HepG2 (cell line): ENCODE data around the gene SLC16A1. TPM values are rescaled to one million over a fixed set of nuclear protein-coding genes. Genes with fewer than 3 reads are reported as not detected.

Experiments used
- ATAC-seq: fragments of 200-7000 bp; cut with Tn5 transposase; 3 replicates; pipeline ENCODE4 v1.9.1; 2020; ENCODE audit warnings: mild to moderate bottlenecking, moderate library complexity
- BruUV-seq: library from RNA; stranded (reverse); fragments of 400-500 nt; replicated peaks from 2 replicates; lab custom pipeline; 2021; lab: Mats Ljungman, UMichigan
- CTCF ChIA-PET: fragments of 300-600 bp; formaldehyde crosslinking; extraction: SDS; loops from one replicate; lab custom pipeline; 2021; ENCODE audit warnings: low total read pairs, inconsistent platforms, low intra/inter-chr PET ratio; lab: Yijun Ruan, JAX
- POLR2A ChIA-PET: fragments of 350-600 bp; sonication (Branson Sonifier 250); formaldehyde crosslinking; loops from one replicate; lab custom pipeline; 2020; ENCODE audit warnings: antibody characterized with exemption, inconsistent platforms; lab: Yijun Ruan, JAX
- DNase-seq: peaks from one replicate; pipeline ENCODE4 v3.0.0-alpha.2; 2015; ENCODE audit warnings: low spot score
- FAIRE-seq: peaks from 3 replicates; lab custom pipeline; 2011; peaks lifted over from hg19 to GRCh38; lab: Jason Lieb, UNC
- H2AFZ ChIP-seq: one replicate; pipeline ENCODE4 v1.6.1; 2011; ENCODE audit warnings: low read length, inconsistent platforms
- H3K27ac ChIP-seq: fragments of 300-600 bp; 3 replicates; pipeline ENCODE4 v1.8.0; 2011; ENCODE audit warnings: mixed run types, mild to moderate bottlenecking, mixed read lengths, low read length, inconsistent platforms; ENCODE audit not compliant: insufficient read depth; ENCODE audit errors: extremely low read length
- H3K27me3 ChIP-seq, 2 experiments: fragments of 200-600 bp in 1 of 2; 2 replicates in 1 of 2; 3 replicates in 1 of 2; pipeline versions ENCODE4 v1.6.0 to v1.8.0; 2011; ENCODE audit warnings: low read length in 2 of 2, mild to moderate bottlenecking in 2 of 2, moderate library complexity in 2 of 2, inconsistent platforms in 1 of 2; ENCODE audit not compliant: insufficient read depth in 2 of 2, control insufficient read depth in 1 of 2
- H3K36me3 ChIP-seq, 2 experiments: fragments of 200-600 bp in 1 of 2; replicated peaks in 1 of 2; 2 replicates in 1 of 2; 3 replicates in 1 of 2; pipeline versions ENCODE4 v1.5.1 to v1.8.0; 2011; ENCODE audit warnings: low read length in 2 of 2, inconsistent platforms in 1 of 2; ENCODE audit not compliant: insufficient read depth in 2 of 2, control insufficient read depth in 1 of 2
- H3K4me1 ChIP-seq: 2 replicates; pipeline ENCODE4 v1.5.1; 2012; ENCODE audit warnings: low read length, inconsistent platforms; ENCODE audit not compliant: insufficient read depth
- H3K4me2 ChIP-seq: 2 replicates; pipeline ENCODE4 v1.6.0; 2011; ENCODE audit warnings: low read depth, low read length, inconsistent platforms
- H3K4me3 ChIP-seq, 3 experiments: fragments of 200-600 bp in 1 of 3; sonication (generic), shearing (Covaris generic) in 1 of 3; replicated peaks in 1 of 3; 2 replicates each; pipeline ENCODE4 v1.5.1; 2011 to 2016; ENCODE audit warnings: low read length in 3 of 3, inconsistent platforms in 2 of 3, low read depth in 2 of 3, mild to moderate bottlenecking in 2 of 3, control low read depth in 1 of 3, mixed read lengths in 1 of 3; ENCODE audit not compliant: insufficient read depth in 1 of 3
- H3K79me2 ChIP-seq: one replicate; pipeline ENCODE4 v1.6.1; 2011; ENCODE audit warnings: low read length, inconsistent platforms; ENCODE audit not compliant: insufficient read depth
- H3K9ac ChIP-seq: 2 replicates; pipeline ENCODE4 v1.6.0; 2011; ENCODE audit warnings: mild to moderate bottlenecking, low read depth, low read length, inconsistent platforms; ENCODE audit not compliant: insufficient read depth
- H3K9me3 ChIP-seq: 2 replicates; pipeline ENCODE4 v1.5.1; 2012; ENCODE audit warnings: mild to moderate bottlenecking, low read length
- H4K20me1 ChIP-seq: 2 replicates; pipeline ENCODE4 v1.6.0; 2011; ENCODE audit warnings: inconsistent platforms, mild to moderate bottlenecking, low read length, moderate library complexity; ENCODE audit not compliant: insufficient read depth
- JARID2 ChIP-seq: sonication (generic); formaldehyde crosslinking; IDR thresholded peaks from 2 replicates; pipeline ENCODE4 v1.8.1; 2023; ENCODE audit warnings: missing genetic modification reagents, inconsistent platforms; ENCODE audit not compliant: insufficient replicate concordance
- PRPF4 ChIP-seq: fragments of 200-400 bp; formaldehyde crosslinking; IDR thresholded peaks from 2 replicates; pipeline ENCODE4 v1.6.1; 2016; ENCODE audit warnings: low read length, low read depth; ENCODE audit not compliant: poor library complexity, severe bottlenecking
- RARA ChIP-seq: IDR thresholded peaks from 2 replicates; pipeline ENCODE4 v1.6.1; 2016; ENCODE audit warnings: missing genetic modification reagents, missing compliant biosample characterization
- WGBS: methylation state at CpG from one replicate; pipeline ENCODE4 v1.1.6; 2017; ENCODE audit warnings: low lambda C conversion rate; 5-methylcytosine and 5-hydroxymethylcytosine counted together
- in situ Hi-C: cut with HindIII; loops from 2 replicates; pipeline ENCODE4 v1.10.0; 2017; ENCODE audit warnings: low pct_unique_long_range_greater_than_20kb; ENCODE audit not compliant: extremely low pct_ligation_motif_present
- intact Hi-C: fragments of 100-400 bp; cut with micrococcal nuclease; formaldehyde crosslinking; loops from one replicate; pipeline ENCODE4 v1.10.0; 2022; ENCODE audit not compliant: unreplicated experiment
- polyA plus RNA-seq, 8 experiments: library from polyadenylated mRNA; depleted of rRNA in 3 of 8; stranded (reverse) in 7 of 8; unstranded in 1 of 8; fragments of >200 nt; fragmentation: Illumina TruSeq in 4 of 8; extraction: Trizol in 4 of 8; gene quantifications; 2 replicates each; pipeline versions ENCODE4 v1.2.1 to v1.2.3, GENCODE V29; 2011 to 2016; ENCODE audit warnings: low read depth in 4 of 8, missing spikeins in 1 of 8, mixed read lengths in 1 of 8; ENCODE audit not compliant: insufficient read depth in 1 of 8
- total RNA-seq, 5 experiments: library from RNA; depleted of rRNA; stranded (reverse); fragments of >200 nt; fragmentation: Illumina TruSeq; extraction: Trizol; gene quantifications; 2 replicates each; pipeline ENCODE4 v1.2.3, GENCODE V29; 2016; ENCODE audit warnings: low read depth in 1 of 5
- TF ChIP-seq, protein P1 (sequence below): sonication (generic); formaldehyde crosslinking; IDR thresholded peaks from 2 replicates; pipeline ENCODE4 v1.4.0; 2020; ENCODE audit warnings: mild to moderate bottlenecking, missing genetic modification reagents
- TF ChIP-seq, protein P2 (sequence below): sonication (generic); formaldehyde crosslinking; IDR thresholded peaks from 2 replicates; pipeline ENCODE4 v1.4.0; 2020; ENCODE audit warnings: low read depth, mild to moderate bottlenecking, missing genetic modification reagents
- TF ChIP-seq, protein P3 (sequence below): sonication (generic); formaldehyde crosslinking; IDR thresholded peaks from 2 replicates; pipeline ENCODE4 v1.5.1; 2020; ENCODE audit warnings: missing genetic modification reagents, mild to moderate bottlenecking, borderline replicate concordance

SLC16A1 gene
- total and polyA plus RNA-seq, 2 of the 13 experiments (the other 11 are each of a cell fraction or from before 2014, with no cell fraction given): 106 to 142 TPM

DNA sequence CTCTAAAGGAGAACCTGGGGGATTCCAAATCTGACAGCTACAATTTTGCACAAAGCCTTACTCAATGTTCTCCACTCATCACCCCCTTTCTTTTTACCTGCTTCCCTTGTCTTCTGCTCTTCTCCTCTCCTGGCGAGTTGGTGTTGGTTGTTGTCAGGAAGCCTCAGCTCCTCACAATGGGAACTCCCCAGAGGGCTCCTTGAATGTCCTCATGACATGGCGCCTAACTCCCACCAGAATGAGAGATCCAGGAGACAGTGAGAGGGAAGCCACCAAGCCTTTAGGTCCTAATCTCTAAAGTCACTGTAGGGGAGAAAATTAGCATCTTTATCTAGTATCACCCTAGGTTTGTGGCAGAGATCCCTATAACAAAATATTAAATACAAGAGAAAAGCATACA is 87.8 kb downstream of the SLC16A1 start:
- H3K9me3 ChIP-seq: no peaks in the 10 kb centered on the region
- no peak overlapping the region for H2AFZ ChIP-seq
- no peaks in the 10 kb centered on the region for H3K36me3 ChIP-seq
- 44% methylated on average over 2 of the region's 2 CpGs for WGBS
- H3K27me3 ChIP-seq: 0 out of 5 replicates have a peak, but pooled peaks cover 0 to 2% of the 10 kb centered on the region in 2 experiments
- H3K27ac ChIP-seq: no peak overlapping the region
- DNase-seq (no peak), FAIRE-seq (no peak), ATAC-seq (no peak)
- BruUV-seq: no TSS peak
- no peak overlapping the region for H3K9ac ChIP-seq
- no peaks in the 10 kb centered on the region for H3K79me2 ChIP-seq
- in situ Hi-C loops: no loop called here
- CTCF ChIA-PET: no interaction called here
- no peak overlapping the region for H3K4me2 ChIP-seq
- POLR2A ChIA-PET: no interaction called here
- H3K4me3 ChIP-seq: no peak overlapping the region
- H3K4me1 ChIP-seq: no peaks in the 10 kb centered on the region
- intact Hi-C loops: no loop called here
- H4K20me1 ChIP-seq: no peaks in the 10 kb centered on the region
- TF ChIP-seq PRPF4 (no peak), JARID2 (CRISPR knock-in tag) (no peak), RARA (CRISPR knock-in tag) (no peak)
- TF ChIP-seq, protein P1, sequence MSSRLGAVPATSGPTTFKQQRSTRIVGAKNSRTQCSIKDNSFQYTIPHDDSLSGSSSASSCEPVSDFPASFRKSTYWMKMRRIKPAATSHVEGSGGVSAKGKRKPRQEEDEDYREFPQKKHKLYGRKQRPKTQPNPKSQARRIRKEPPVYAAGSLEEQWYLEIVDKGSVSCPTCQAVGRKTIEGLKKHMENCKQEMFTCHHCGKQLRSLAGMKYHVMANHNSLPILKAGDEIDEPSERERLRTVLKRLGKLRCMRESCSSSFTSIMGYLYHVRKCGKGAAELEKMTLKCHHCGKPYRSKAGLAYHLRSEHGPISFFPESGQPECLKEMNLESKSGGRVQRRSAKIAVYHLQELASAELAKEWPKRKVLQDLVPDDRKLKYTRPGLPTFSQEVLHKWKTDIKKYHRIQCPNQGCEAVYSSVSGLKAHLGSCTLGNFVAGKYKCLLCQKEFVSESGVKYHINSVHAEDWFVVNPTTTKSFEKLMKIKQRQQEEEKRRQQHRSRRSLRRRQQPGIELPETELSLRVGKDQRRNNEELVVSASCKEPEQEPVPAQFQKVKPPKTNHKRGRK (CRISPR knock-in tag): no peak
- TF ChIP-seq, protein P2, sequence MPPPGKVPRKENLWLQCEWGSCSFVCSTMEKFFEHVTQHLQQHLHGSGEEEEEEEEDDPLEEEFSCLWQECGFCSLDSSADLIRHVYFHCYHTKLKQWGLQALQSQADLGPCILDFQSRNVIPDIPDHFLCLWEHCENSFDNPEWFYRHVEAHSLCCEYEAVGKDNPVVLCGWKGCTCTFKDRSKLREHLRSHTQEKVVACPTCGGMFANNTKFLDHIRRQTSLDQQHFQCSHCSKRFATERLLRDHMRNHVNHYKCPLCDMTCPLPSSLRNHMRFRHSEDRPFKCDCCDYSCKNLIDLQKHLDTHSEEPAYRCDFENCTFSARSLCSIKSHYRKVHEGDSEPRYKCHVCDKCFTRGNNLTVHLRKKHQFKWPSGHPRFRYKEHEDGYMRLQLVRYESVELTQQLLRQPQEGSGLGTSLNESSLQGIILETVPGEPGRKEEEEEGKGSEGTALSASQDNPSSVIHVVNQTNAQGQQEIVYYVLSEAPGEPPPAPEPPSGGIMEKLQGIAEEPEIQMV (CRISPR knock-in tag): no peak
- TF ChIP-seq, protein P3, sequence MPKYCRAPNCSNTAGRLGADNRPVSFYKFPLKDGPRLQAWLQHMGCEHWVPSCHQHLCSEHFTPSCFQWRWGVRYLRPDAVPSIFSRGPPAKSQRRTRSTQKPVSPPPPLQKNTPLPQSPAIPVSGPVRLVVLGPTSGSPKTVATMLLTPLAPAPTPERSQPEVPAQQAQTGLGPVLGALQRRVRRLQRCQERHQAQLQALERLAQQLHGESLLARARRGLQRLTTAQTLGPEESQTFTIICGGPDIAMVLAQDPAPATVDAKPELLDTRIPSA (CRISPR knock-in tag): no peak
